Measurements from ENCODE around the gene PDCD11.

DNA sequence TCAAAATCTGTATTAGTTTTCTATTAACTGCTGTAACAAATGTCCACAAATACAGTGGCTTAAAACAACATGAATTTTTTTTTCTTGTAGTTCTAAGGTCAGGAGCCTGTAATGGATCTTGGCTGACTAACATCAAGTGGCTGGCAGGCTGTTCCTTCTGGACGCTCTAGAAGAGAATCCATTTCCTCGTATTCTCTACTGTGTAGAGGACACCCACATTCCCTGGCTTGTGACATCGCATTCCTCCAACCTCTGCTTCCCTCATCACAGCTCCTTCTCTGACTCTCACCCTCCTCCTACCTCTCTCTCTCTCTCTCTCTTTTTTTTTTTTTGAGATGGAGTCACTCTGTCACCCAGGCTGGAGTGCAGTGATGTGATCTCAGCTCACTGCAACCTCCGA lies 67.1 kb downstream of the PDCD11 start:
- TF ChIP-seq, protein P1, sequence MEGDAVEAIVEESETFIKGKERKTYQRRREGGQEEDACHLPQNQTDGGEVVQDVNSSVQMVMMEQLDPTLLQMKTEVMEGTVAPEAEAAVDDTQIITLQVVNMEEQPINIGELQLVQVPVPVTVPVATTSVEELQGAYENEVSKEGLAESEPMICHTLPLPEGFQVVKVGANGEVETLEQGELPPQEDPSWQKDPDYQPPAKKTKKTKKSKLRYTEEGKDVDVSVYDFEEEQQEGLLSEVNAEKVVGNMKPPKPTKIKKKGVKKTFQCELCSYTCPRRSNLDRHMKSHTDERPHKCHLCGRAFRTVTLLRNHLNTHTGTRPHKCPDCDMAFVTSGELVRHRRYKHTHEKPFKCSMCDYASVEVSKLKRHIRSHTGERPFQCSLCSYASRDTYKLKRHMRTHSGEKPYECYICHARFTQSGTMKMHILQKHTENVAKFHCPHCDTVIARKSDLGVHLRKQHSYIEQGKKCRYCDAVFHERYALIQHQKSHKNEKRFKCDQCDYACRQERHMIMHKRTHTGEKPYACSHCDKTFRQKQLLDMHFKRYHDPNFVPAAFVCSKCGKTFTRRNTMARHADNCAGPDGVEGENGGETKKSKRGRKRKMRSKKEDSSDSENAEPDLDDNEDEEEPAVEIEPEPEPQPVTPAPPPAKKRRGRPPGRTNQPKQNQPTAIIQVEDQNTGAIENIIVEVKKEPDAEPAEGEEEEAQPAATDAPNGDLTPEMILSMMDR (conservative IDR thresholded peaks at IDR 0.05) = no peak
- no peak for TF ChIP-seq EZH2 (IDR thresholded peaks at IDR 0.05; ENCODE audit: low read depth)

All from PC-9 (cell line).